H9 (cell line): ENCODE measurements around the gene GLS2. TPM values are rescaled to one million over a fixed set of nuclear protein-coding genes. Genes with fewer than 3 reads are reported as not detected.

Source experiments
- DNase-seq: peaks from one replicate; pipeline ENCODE4 v3.0.0-alpha.2; 2017
- H2AFZ ChIP-seq: one replicate; pipeline ENCODE4 v1.6.1; 2013; ENCODE audit warnings: mild to moderate bottlenecking, low read length, control low read depth, moderate library complexity
- H2AK5ac ChIP-seq: 2 replicates; pipeline ENCODE4 v1.6.1; 2013; ENCODE audit warnings: low read length, control low read depth, mixed read lengths; ENCODE audit not compliant: insufficient read length
- H2BK120ac ChIP-seq: one replicate; pipeline ENCODE4 v1.6.1; 2013; ENCODE audit warnings: low read depth, mild to moderate bottlenecking, low read length, control low read depth, inconsistent platforms; ENCODE audit not compliant: poor library complexity, severe bottlenecking
- H2BK12ac ChIP-seq: 2 replicates; pipeline ENCODE4 v1.6.1; 2013; ENCODE audit warnings: low read length, control low read depth, mixed read lengths, low read depth; ENCODE audit not compliant: insufficient read length
- H2BK15ac ChIP-seq: 2 replicates; pipeline ENCODE4 v1.6.1; 2013; ENCODE audit warnings: low read depth, low read length, control low read depth
- H2BK20ac ChIP-seq: one replicate; pipeline ENCODE4 v1.6.1; 2013; ENCODE audit warnings: low read depth, mild to moderate bottlenecking, low read length, control low read depth, inconsistent platforms; ENCODE audit not compliant: poor library complexity, severe bottlenecking
- H2BK5ac ChIP-seq: 2 replicates; pipeline ENCODE4 v1.6.1; 2013; ENCODE audit warnings: low read length, control low read depth, mixed read lengths; ENCODE audit not compliant: insufficient read length
- H3K14ac ChIP-seq: 2 replicates; pipeline ENCODE4 v1.6.1; 2013; ENCODE audit warnings: low read length, control low read depth; ENCODE audit not compliant: insufficient read depth
- H3K18ac ChIP-seq: 2 replicates; pipeline ENCODE4 v1.6.1; 2013; ENCODE audit warnings: low read depth, mild to moderate bottlenecking, mixed read lengths, low read length, control low read depth; ENCODE audit not compliant: insufficient read length
- H3K23ac ChIP-seq: 2 replicates; pipeline ENCODE4 v1.6.1; 2013; ENCODE audit warnings: low read length, control low read depth, mixed read lengths, low read depth; ENCODE audit not compliant: insufficient read length
- H3K23me2 ChIP-seq: 2 replicates; pipeline ENCODE4 v1.6.1; 2013; ENCODE audit warnings: low read depth, mild to moderate bottlenecking, mixed read lengths, low read length, control low read depth; ENCODE audit not compliant: insufficient read length, poor library complexity, severe bottlenecking
- H3K27ac ChIP-seq: 2 replicates; pipeline ENCODE4 v1.5.1; 2013; ENCODE audit warnings: low read length, control low read depth, mixed read lengths, low read depth; ENCODE audit not compliant: insufficient read length
- H3K27me3 ChIP-seq: 2 replicates; pipeline ENCODE4 v1.6.1; 2013; ENCODE audit warnings: low read length, control low read depth, inconsistent platforms; ENCODE audit not compliant: insufficient read depth
- H3K4ac ChIP-seq: 2 replicates; pipeline ENCODE4 v1.6.1; 2013; ENCODE audit warnings: low read depth, mild to moderate bottlenecking, control low read depth, inconsistent platforms, low read length, moderate library complexity
- H3K4me1 ChIP-seq: 2 replicates; pipeline ENCODE4 v1.6.1; 2013; ENCODE audit warnings: low read length, control low read depth, inconsistent platforms; ENCODE audit not compliant: insufficient read depth
- H3K4me2 ChIP-seq: 2 replicates; pipeline ENCODE4 v1.6.1; 2013; ENCODE audit warnings: low read length, control low read depth, mixed read lengths; ENCODE audit not compliant: insufficient read length, insufficient read depth
- H3K56ac ChIP-seq: 2 replicates; pipeline ENCODE4 v1.6.1; 2013; ENCODE audit warnings: low read depth, mild to moderate bottlenecking, mixed read lengths, low read length, control low read depth; ENCODE audit not compliant: insufficient read length
- H3K79me1 ChIP-seq: 2 replicates; pipeline ENCODE4 v1.6.1; 2013; ENCODE audit warnings: low read depth, mild to moderate bottlenecking, moderate library complexity, low read length, control low read depth, inconsistent platforms; ENCODE audit not compliant: insufficient read depth, poor library complexity, severe bottlenecking
- H3K79me2 ChIP-seq: 2 replicates; pipeline ENCODE4 v1.6.1; 2013; ENCODE audit warnings: low read length, control low read depth, inconsistent platforms; ENCODE audit not compliant: insufficient read depth
- H3K9ac ChIP-seq: 2 replicates; pipeline ENCODE4 v1.6.1; 2013; ENCODE audit warnings: low read length, control low read depth, mixed read lengths; ENCODE audit not compliant: insufficient read length; ENCODE audit errors: extremely low read depth
- H3K9me3 ChIP-seq: one replicate; pipeline ENCODE4 v1.6.1; 2013; ENCODE audit warnings: low read depth, low read length, inconsistent platforms; ENCODE audit not compliant: control insufficient read depth
- H3T11ph ChIP-seq: one replicate; pipeline ENCODE4 v1.6.1; 2013; ENCODE audit warnings: mild to moderate bottlenecking, low read length, control low read depth, inconsistent platforms
- H4K20me1 ChIP-seq: one replicate; pipeline ENCODE4 v1.6.1; 2013; ENCODE audit not compliant: control insufficient read depth, insufficient read length, insufficient read depth
- H4K5ac ChIP-seq: 2 replicates; pipeline ENCODE4 v1.6.1; 2013; ENCODE audit warnings: low read depth, mild to moderate bottlenecking, mixed read lengths, low read length, control low read depth; ENCODE audit not compliant: insufficient read length
- H4K8ac ChIP-seq: replicated peaks from 2 replicates; pipeline ENCODE4 v1.6.1; 2013; ENCODE audit warnings: low read length, control low read depth, mixed read lengths, low read depth; ENCODE audit not compliant: insufficient read length
- H4K91ac ChIP-seq: 2 replicates; pipeline ENCODE4 v1.6.1; 2013; ENCODE audit warnings: low read depth, mild to moderate bottlenecking, moderate library complexity, mixed read lengths, low read length, control low read depth; ENCODE audit not compliant: insufficient read length
- H3K27ac Mint-ChIP-seq, 3 experiments: 2 replicates in 2 of 3; 3 replicates in 1 of 3; pipeline ENCODE4 v1.8.0; 2020 to 2021; ENCODE audit warnings: mixed read lengths in 3 of 3, mild to moderate bottlenecking in 1 of 3, moderate library complexity in 1 of 3
- H3K27me3 Mint-ChIP-seq: 2 replicates; pipeline ENCODE4 v1.8.0; 2021; ENCODE audit warnings: low read depth, mild to moderate bottlenecking, moderate library complexity, mixed read lengths
- H3K36me3 Mint-ChIP-seq, 3 experiments: 2 replicates in 2 of 3; 3 replicates in 1 of 3; pipeline ENCODE4 v1.8.0; 2020 to 2021; ENCODE audit warnings: low read depth in 3 of 3, mixed read lengths in 3 of 3; ENCODE audit not compliant: insufficient read depth in 1 of 3
- H3K4me1 Mint-ChIP-seq, 2 experiments: 2 replicates each; pipeline ENCODE4 v1.8.0; 2020; ENCODE audit warnings: mixed read lengths in 2 of 2
- H3K4me3 Mint-ChIP-seq, 2 experiments: 2 replicates in 1 of 2; 3 replicates in 1 of 2; pipeline ENCODE4 v1.8.0; 2020 to 2021; ENCODE audit warnings: mild to moderate bottlenecking in 2 of 2, mixed read lengths in 2 of 2, moderate library complexity in 1 of 2
- H3K9me3 Mint-ChIP-seq, 2 experiments: 2 replicates in 1 of 2; 3 replicates in 1 of 2; pipeline ENCODE4 v1.8.0; 2020; ENCODE audit warnings: mild to moderate bottlenecking in 2 of 2, mixed read lengths in 2 of 2, moderate library complexity in 1 of 2
- WGBS: extraction: QIAGEN DNeasy Blood & Tissue Kit; methylation state at CpG from one replicate; pipeline ENCODE4 v1.1.7; 2013; ENCODE audit warnings: missing lambda C conversion rate, low lambda C conversion rate, mixed read lengths; ENCODE audit not compliant: insufficient read length; ENCODE audit errors: extremely low coverage; 5-methylcytosine and 5-hydroxymethylcytosine counted together
- total RNA-seq: library from RNA; stranded (reverse); gene quantifications from 2 replicates; pipeline ENCODE4 v1.2.1, GENCODE V29; 2021
- TF ChIP-seq, protein P1 (sequence below): fragments of 200-600 bp; sonication (generic); conservative IDR thresholded peaks from 3 replicates; pipeline ENCODE4 v1.8.0; 2021; ENCODE audit warnings: antibody characterized with exemption, mild to moderate bottlenecking

The GLS2 gene
- total RNA-seq, 1 experiment from 2014 or later, result 17.0 TPM

DNA sequence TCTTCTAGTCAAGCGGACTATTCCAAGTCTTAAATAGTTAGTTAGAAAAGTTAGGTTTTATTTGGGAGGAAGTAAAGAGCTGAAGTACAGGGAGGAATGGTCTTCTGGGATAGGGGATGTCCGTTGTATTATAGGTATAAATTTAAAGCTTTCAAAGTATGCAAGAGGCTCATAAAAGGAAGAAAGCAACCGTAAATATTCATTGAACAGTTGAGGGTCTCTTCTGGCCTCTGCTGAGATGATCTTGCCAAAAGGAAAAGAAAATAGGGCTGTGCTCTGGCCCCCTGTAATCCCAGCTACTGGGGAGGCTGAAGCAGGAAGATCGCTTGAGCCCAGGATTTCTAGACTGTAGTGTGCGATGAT is 38.4 kb downstream of the GLS2 start:
- Mint-ChIP-seq H3K4me1 (peaks cover 34 to 42% of the 10 kb centered on the region in 2 experiments), H3K27ac (peak overlapping the region; percentile 95 to 98 (median 97); a peak in 6 of 7 replicates), H3K4me3 (peak overlapping the region; percentile 85 to 86), H3K9me3 (peaks cover 4 to 10% of the 10 kb centered on the region in 2 experiments), H3K36me3 (peaks cover 14 to 24% (median 17%) of the 10 kb centered on the region in 3 experiments), H3K27me3 (peaks cover 1% of the 10 kb centered on the region)
- Histone ChIP-seq H3K79me1 (no peaks in the 10 kb centered on the region), H3K4me2 (peak overlapping the region; percentile 74), H4K5ac (no peak overlapping the region), H3K56ac (no peak overlapping the region), H3K9me3 (no peaks in the 10 kb centered on the region), H3K23ac (no peak overlapping the region), H3K14ac (no peak overlapping the region), H2AFZ (no peak overlapping the region), H4K91ac (no peak overlapping the region), H3T11ph (no peak overlapping the region), H3K27me3 (no peaks in the 10 kb centered on the region), H2BK120ac (no peak overlapping the region), H3K79me2 (no peaks in the 10 kb centered on the region), H3K18ac (no peak overlapping the region), H4K20me1 (no peaks in the 10 kb centered on the region), H3K23me2 (peaks cover 3% of the 10 kb centered on the region), H2BK20ac (no peak overlapping the region), H3K9ac (peak overlapping the region; percentile 33), H2BK15ac (no peak overlapping the region), H3K4me1 (peaks cover 4% of the 10 kb centered on the region; the same call in 1 of the 2 replicates), H3K4ac (no peak overlapping the region), H4K8ac (no peak overlapping the region), H2BK12ac (no peak overlapping the region), H2BK5ac (no peak overlapping the region), H2AK5ac (no peak overlapping the region), H3K27ac (no peak overlapping the region)
- no peak for DNase-seq
- WGBS, result no CpG with 5 or more reads among the region's 5 CpGs
- TF ChIP-seq, protein P1, sequence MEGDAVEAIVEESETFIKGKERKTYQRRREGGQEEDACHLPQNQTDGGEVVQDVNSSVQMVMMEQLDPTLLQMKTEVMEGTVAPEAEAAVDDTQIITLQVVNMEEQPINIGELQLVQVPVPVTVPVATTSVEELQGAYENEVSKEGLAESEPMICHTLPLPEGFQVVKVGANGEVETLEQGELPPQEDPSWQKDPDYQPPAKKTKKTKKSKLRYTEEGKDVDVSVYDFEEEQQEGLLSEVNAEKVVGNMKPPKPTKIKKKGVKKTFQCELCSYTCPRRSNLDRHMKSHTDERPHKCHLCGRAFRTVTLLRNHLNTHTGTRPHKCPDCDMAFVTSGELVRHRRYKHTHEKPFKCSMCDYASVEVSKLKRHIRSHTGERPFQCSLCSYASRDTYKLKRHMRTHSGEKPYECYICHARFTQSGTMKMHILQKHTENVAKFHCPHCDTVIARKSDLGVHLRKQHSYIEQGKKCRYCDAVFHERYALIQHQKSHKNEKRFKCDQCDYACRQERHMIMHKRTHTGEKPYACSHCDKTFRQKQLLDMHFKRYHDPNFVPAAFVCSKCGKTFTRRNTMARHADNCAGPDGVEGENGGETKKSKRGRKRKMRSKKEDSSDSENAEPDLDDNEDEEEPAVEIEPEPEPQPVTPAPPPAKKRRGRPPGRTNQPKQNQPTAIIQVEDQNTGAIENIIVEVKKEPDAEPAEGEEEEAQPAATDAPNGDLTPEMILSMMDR, result no peak
